HEK293T (cell line): ENCODE measurements around the gene CDC42BPG.

ENCODE experiments used
- CTCF ChIA-PET: fragments of 350-600 bp; formaldehyde crosslinking; extraction: SDS; loops from one replicate; lab custom pipeline; 2021; ENCODE audit warnings: antibody characterized with exemption, inconsistent platforms; lab: Yijun Ruan, JAX
- POLR2A ChIA-PET: fragments of 350-600 bp; formaldehyde crosslinking; extraction: SDS; loops from one replicate; lab custom pipeline; 2020; ENCODE audit warnings: antibody characterized with exemption, inconsistent platforms; lab: Yijun Ruan, JAX
- DNase-seq: peaks from one replicate; pipeline ENCODE4 v3.0.0; 2012; ENCODE audit warnings: mixed read lengths; ENCODE audit errors: extremely low spot score
- ARNT ChIP-seq: fragments of 450-650 bp; IDR thresholded peaks from 2 replicates; pipeline ENCODE4 v1.6.1; 2017; ENCODE audit warnings: mild to moderate bottlenecking
- BHLHE40 ChIP-seq: fragments of 450-650 bp; IDR thresholded peaks from 2 replicates; pipeline ENCODE4 v1.6.1; 2016; ENCODE audit warnings: mild to moderate bottlenecking, moderate library complexity, borderline replicate concordance
- CTBP1 ChIP-seq: fragments of 450-650 bp; IDR thresholded peaks from 2 replicates; pipeline ENCODE4 v1.6.1; 2016; ENCODE audit warnings: borderline replicate concordance
- ELF4 ChIP-seq: fragments of 450-650 bp; IDR thresholded peaks from 2 replicates; pipeline ENCODE4 v1.6.1; 2017; ENCODE audit warnings: antibody characterized with exemption
- FOXA1 ChIP-seq: fragments of 450-650 bp; IDR thresholded peaks from 2 replicates; pipeline ENCODE4 v1.6.1; 2016; ENCODE audit warnings: mild to moderate bottlenecking
- FOXK2 ChIP-seq: fragments of 450-650 bp; IDR thresholded peaks from 2 replicates; pipeline ENCODE4 v1.6.1; 2016; ENCODE audit warnings: mild to moderate bottlenecking
- FOXM1 ChIP-seq: fragments of 450-650 bp; IDR thresholded peaks from 2 replicates; pipeline ENCODE4 v1.6.1; 2017; ENCODE audit warnings: mild to moderate bottlenecking, borderline replicate concordance
- HDGF ChIP-seq: fragments of 450-650 bp; IDR thresholded peaks from 2 replicates; pipeline ENCODE4 v1.6.1; 2017; ENCODE audit warnings: antibody characterized with exemption, borderline replicate concordance
- L3MBTL2 ChIP-seq: fragments of 450-650 bp; conservative IDR thresholded peaks from 2 replicates; pipeline ENCODE4 v1.6.1; 2016; ENCODE audit warnings: mild to moderate bottlenecking
- LEF1 ChIP-seq: fragments of 450-650 bp; IDR thresholded peaks from 2 replicates; pipeline ENCODE4 v1.6.1; 2017; ENCODE audit warnings: mild to moderate bottlenecking, borderline replicate concordance
- NFRKB ChIP-seq: fragments of 450-650 bp; IDR thresholded peaks from 2 replicates; pipeline ENCODE4 v1.6.1; 2016; ENCODE audit warnings: mild to moderate bottlenecking, moderate library complexity
- SP1 ChIP-seq: fragments of 450-650 bp; IDR thresholded peaks from 2 replicates; pipeline ENCODE4 v1.6.1; 2017
- SUZ12 ChIP-seq: fragments of 450-650 bp; IDR thresholded peaks from 2 replicates; pipeline ENCODE4 v1.6.1; 2016; ENCODE audit warnings: mild to moderate bottlenecking
- TARDBP ChIP-seq: fragments of 450-650 bp; IDR thresholded peaks from 2 replicates; pipeline ENCODE4 v1.6.1; 2016
- ZNF384 ChIP-seq: fragments of 450-650 bp; IDR thresholded peaks from 2 replicates; pipeline ENCODE4 v1.6.1; 2016
- TF ChIP-seq, protein P1 (sequence below): fragments of 450-650 bp; IDR thresholded peaks from 2 replicates; pipeline ENCODE4 v1.6.1; 2016

The CDC42BPG gene

DNA sequence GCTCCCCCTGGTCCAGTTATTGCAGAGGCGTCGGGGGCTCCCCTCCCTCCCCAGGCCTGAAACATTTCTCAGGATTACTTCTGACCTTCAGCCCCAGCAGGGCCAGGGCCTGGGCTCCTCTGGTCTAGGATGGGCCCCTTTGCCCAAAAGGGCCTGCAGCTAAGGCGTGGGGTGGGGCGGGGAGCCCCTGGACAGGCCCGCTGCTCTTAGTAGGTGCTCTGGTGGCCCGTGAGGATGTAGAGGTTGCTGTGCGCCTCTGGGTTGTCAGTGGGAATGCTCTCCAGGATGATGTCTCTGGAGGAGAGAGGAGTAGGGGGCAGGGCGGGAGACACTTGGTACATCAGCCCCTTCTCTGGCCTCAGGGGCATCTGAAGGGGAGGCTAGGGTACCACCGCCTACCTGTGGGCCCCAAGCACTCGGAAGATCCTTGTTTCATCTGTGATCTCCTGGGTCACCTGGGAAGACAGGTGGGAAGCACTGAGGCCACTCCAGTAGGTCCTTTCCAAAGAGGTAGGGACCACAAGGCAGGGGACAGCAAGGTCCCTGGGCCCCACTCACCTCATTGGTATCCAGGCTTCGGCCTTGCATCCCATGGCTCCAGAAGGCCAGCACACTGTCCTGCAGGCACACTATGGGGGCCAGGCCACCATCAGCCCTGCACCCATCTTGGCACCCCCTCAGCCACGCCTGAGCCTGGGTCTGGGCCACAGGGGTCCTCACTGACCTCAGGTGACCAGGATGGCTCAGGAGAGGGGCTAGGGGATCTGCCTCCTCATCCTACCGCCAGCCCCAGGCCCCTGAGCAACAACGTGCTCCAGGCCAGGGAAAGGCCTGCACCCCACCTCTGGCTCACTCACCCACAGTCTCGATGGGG lies 54.9 kb downstream of the CDC42BPG start:
- ChIA-PET CTCF (no interaction called here), POLR2A (interaction anchor here (0.9 kb wide), 1 partner anchor 11 kb away, joined by 4 read pairs; no protein-coding TSS in a partner anchor)
- DNase-seq: no peak
- no peak for TF ChIP-seq SUZ12
- no peak for TF ChIP-seq HDGF
- no peak for TF ChIP-seq TARDBP
- no peak for TF ChIP-seq ELF4
- no peak for TF ChIP-seq LEF1
- no peak for TF ChIP-seq FOXM1
- TF ChIP-seq, protein P1, sequence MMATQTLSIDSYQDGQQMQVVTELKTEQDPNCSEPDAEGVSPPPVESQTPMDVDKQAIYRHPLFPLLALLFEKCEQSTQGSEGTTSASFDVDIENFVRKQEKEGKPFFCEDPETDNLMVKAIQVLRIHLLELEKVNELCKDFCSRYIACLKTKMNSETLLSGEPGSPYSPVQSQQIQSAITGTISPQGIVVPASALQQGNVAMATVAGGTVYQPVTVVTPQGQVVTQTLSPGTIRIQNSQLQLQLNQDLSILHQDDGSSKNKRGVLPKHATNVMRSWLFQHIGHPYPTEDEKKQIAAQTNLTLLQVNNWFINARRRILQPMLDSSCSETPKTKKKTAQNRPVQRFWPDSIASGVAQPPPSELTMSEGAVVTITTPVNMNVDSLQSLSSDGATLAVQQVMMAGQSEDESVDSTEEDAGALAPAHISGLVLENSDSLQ: no peak

DNA sequence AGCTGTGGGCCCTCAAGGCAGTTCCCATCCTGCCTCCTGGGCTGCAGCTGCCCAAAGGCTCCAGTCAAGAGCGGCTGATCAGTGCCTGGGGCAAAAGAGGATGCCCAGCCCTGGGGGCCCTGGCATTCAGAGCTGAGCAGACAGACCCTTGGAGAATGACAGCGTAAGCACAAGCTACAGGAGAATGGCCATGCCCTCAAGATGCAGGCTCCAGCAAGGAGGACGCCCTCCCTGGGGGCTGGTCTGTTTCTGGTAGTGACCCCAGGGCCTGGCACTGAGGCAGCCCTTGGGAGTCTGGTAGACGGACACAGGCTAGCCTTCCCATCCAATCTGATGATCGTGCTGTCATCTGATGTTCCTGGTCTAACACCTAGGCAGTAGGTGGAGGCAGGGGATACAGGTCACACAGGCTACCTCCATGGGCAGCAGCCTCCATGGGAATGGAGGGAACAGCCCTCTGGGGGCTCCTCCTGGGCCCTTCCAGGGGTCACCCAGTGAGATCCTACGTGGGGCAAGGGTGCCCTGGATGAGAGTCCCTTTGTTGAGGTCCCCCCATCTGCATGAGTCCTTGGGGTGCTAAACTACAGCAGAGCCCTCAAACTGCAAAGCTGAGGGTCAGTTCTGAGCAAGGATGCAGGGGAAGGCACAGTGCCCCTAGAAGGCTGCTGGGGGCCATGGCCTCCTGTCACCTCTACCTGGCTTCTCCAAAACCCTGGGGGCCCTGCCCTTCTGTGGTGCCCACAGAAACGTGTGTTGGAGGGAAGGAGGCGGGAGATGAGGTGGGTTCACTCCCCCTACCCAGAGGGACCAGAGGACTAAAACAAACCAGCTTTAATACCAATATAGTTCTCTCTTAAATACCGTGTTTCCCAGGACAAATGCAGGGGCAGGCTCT lies 55.9 kb downstream of the CDC42BPG start:
- ChIA-PET CTCF (interaction anchor here (0.7 to 1.6 kb wide), 4 partner anchors 10 to 86 kb away, joined by 3 to 5 read pairs (median 4); partner anchors contain the start of genes PYGM and SF1), POLR2A (interaction anchor here (0.8 to 0.9 kb wide), 2 partner anchors 10 to 496 kb away, joined by 3 to 4 read pairs; no protein-coding TSS in a partner anchor)
- no peak for TF ChIP-seq NFRKB
- no peak for TF ChIP-seq CTBP1
- TF ChIP-seq ARNT: no peak
- TF ChIP-seq TARDBP: no peak
- no peak for TF ChIP-seq BHLHE40
- TF ChIP-seq ELF4: no peak
- no peak for TF ChIP-seq SUZ12
- no peak for TF ChIP-seq SP1
- TF ChIP-seq FOXK2: no peak
- no peak for TF ChIP-seq LEF1
- no peak for TF ChIP-seq FOXA1
- TF ChIP-seq, protein P1: no peak
- TF ChIP-seq ZNF384: no peak
- DNase-seq: no peak

DNA sequence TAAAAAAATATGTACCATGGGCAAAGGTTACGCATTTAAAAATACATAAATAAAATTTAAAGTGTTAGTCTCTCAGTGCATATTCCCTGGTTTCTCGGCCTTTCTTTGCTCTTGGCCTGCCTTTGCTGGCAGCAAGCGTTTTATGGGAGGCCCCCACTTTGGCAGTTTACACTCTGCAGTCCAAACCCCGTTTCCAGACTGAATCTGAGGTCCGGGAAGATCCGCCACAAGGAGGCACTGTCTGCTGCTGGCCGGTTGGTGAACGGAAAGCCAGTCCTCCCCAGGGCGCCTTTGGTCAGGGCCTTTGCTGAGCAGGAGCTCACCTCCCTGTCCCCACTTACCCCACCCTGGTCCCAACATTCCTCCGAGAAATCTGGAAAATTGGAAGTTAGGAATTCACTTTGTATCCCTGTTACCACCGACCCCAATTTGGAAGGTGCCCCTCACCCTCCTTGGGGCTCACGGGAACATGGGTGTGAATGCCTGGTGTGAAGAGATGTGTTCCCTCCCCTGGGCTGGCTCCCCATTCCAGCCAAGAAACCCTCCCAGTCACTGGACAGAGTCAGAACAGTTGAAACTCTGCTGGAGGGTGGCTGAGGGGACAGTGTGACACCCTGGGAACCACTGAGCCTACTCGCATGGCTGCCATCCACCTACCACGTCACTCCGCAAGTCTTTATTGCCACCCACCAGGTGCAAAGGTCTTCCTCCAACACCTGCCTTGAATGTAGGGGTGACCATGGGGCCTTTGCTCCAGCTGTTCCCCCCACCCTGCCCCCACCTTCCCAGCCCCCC lies 56.7 kb downstream of the CDC42BPG start:
- TF ChIP-seq ARNT: no peak
- TF ChIP-seq, protein P1: no peak
- ChIA-PET CTCF (interaction anchor here (0.7 to 1.6 kb wide), 5 partner anchors 9 to 87 kb away, joined by 3 to 5 read pairs (median 4); partner anchors contain the start of genes PYGM and SF1), POLR2A (interaction anchor here (0.8 kb wide), 1 partner anchor 287 kb away, joined by 3 read pairs; no protein-coding TSS in a partner anchor)
- DNase-seq: peak; percentile 75

DNA sequence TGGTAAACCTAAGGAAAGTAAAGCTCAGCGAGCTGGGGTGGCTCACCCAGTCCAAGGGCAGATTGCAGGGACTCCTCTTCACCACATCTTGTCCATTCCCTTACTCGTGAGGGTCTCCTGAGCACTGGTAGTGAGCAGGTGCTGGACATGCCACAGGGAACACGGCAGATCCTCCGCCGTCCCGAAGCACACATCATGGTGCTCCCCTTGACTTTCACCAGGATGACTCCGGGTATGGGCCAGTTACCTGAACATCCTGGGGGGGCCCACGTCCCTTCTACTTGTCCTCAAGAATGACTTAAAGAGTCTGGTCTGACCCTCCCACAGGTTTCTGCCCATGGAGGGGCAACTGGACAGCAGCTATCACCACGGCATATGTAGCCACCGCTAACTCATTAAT lies 58.1 kb downstream of the CDC42BPG start:
- CTCF ChIA-PET: interaction anchor here (0.6 to 1.3 kb wide), 3 partner anchors 18 to 98 kb away, joined by 3 read pairs; no protein-coding TSS in a partner anchor
- POLR2A ChIA-PET: no interaction called here
- DNase-seq: no peak
- TF ChIP-seq CTBP1: no peak
- no peak for TF ChIP-seq ELF4
- no peak for TF ChIP-seq SP1
- no peak for TF ChIP-seq FOXM1
- TF ChIP-seq HDGF: no peak
- TF ChIP-seq, protein P1: no peak
- no peak for TF ChIP-seq NFRKB

DNA sequence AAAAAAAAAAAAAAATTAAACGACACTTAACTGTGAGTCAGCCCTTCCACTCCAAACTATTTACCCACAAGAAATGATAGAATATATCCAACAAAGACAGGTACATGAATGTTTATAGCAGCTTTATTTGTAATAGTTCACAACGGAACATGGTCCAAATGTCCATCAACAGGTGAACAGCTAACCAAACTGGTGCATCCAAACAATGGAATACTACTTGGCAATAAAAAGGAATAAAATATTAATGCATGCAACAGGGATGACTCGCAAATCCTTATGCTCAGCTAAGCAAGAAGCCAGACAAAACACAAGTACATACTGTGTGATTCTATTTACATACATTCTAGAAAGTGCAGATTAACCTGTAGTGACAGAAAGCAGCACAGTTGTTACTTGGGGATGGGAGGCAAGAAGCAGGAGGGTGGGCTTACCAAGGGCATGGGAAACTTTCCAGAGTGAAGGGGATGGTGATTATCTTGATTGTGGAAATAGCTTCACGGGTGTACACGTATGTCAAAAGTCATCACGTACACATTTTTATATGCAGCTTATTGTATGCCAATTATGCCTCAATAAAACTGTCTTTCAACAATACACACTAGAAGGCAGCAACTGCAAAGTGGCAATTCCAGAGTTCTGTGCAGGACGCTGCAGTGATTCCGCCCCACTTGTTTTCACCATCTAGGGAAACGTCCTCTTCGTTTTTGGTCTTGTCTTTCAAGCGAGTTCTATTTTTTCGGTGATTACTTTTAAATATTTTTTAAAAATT lies 59.5 kb downstream of the CDC42BPG start:
- no peak for DNase-seq
- ChIA-PET POLR2A (no interaction called here), CTCF (interaction anchor here (0.7 to 1.3 kb wide), 3 partner anchors 13 to 19 kb away, joined by 3 to 4 read pairs (median 3); no protein-coding TSS in a partner anchor)
- TF ChIP-seq FOXA1: no peak
- no peak for TF ChIP-seq FOXK2
- no peak for TF ChIP-seq LEF1
- TF ChIP-seq L3MBTL2: no peak
- TF ChIP-seq, protein P1: no peak
- no peak for TF ChIP-seq CTBP1
- no peak for TF ChIP-seq BHLHE40
- no peak for TF ChIP-seq TARDBP
- TF ChIP-seq ELF4: no peak
- no peak for TF ChIP-seq FOXM1
- no peak for TF ChIP-seq ARNT
